ENCODE data around the gene SLC22A3.

- TF ChIP-seq, protein P1, sequence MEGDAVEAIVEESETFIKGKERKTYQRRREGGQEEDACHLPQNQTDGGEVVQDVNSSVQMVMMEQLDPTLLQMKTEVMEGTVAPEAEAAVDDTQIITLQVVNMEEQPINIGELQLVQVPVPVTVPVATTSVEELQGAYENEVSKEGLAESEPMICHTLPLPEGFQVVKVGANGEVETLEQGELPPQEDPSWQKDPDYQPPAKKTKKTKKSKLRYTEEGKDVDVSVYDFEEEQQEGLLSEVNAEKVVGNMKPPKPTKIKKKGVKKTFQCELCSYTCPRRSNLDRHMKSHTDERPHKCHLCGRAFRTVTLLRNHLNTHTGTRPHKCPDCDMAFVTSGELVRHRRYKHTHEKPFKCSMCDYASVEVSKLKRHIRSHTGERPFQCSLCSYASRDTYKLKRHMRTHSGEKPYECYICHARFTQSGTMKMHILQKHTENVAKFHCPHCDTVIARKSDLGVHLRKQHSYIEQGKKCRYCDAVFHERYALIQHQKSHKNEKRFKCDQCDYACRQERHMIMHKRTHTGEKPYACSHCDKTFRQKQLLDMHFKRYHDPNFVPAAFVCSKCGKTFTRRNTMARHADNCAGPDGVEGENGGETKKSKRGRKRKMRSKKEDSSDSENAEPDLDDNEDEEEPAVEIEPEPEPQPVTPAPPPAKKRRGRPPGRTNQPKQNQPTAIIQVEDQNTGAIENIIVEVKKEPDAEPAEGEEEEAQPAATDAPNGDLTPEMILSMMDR (IDR thresholded peaks at IDR 0.05), result no peak
- TF ChIP-seq ZFX (IDR thresholded peaks at IDR 0.05; ENCODE audit: borderline replicate concordance), result no peak
Measured at GRCh38 chr6:160387916-160388643, 39.9 kb downstream of the SLC22A3 start.
